Midbrain (tissue), 1 donor: ENCODE results near the gene TAS2R46.
"Not testable (repeated sequence)": the region's sequence is repeated elsewhere in the genome, so short reads cannot be mapped to it uniquely, and the experiment has no call there.

Experiments used
- DNase-seq: peaks from one replicate; lab custom pipeline; 2025; lab: John Stamatoyannopoulos, UW

Gene TAS2R46

GRCh38 chr12:11062194-11062593 lies at the start of gene TAS2R46:
Gene TAS2R46 (minus strand): TSS chr12:11062294. CDS start chr12:11062294, 0 bp downstream.
- not testable (repeated sequence) for DNase-seq

GRCh38 chr12:11111213-11111612 lies 49.1 kb upstream of the TAS2R46 start:
- not testable (repeated sequence) for DNase-seq

GRCh38 chr12:11108862-11109261 lies 46.8 kb upstream of the TAS2R46 start:
- DNase-seq = no peak

GRCh38 chr12:11107719-11108118 lies 45.6 kb upstream of the TAS2R46 start:
- DNase-seq = no peak

GRCh38 chr12:11106288-11106687 lies 44.2 kb upstream of the TAS2R46 start:
- DNase-seq = no peak

GRCh38 chr12:11105546-11105945 lies 43.5 kb upstream of the TAS2R46 start:
- DNase-seq = no peak

- not testable (repeated sequence) for DNase-seq
These were observed 32.8 kb upstream of the TAS2R46 start for GRCh38 chr12:11094910-11095309.

GRCh38 chr12:11092128-11092527 lies 30.0 kb upstream of the TAS2R46 start, which contains the start of gene TAS2R43:
Gene TAS2R43 (minus strand): TSS chr12:11092313. CDS start chr12:11092229, 84 bp downstream.
- no peak for DNase-seq

GRCh38 chr12:11089246-11089645 lies 27.2 kb upstream of the TAS2R46 start:
- DNase-seq = no peak

- DNase-seq = no peak
These were observed 23.3 kb upstream of the TAS2R46 start for GRCh38 chr12:11085419-11085818.

- no peak for DNase-seq
These were observed 19.9 kb upstream of the TAS2R46 start for GRCh38 chr12:11081987-11082386.

- no peak for DNase-seq
These were observed 16.2 kb upstream of the TAS2R46 start for GRCh38 chr12:11078246-11078645.

- DNase-seq = no peak
These were observed 13.5 kb upstream of the TAS2R46 start for GRCh38 chr12:11075642-11076041.

GRCh38 chr12:11071414-11071813 lies 9.3 kb upstream of the TAS2R46 start:
- no peak for DNase-seq

GRCh38 chr12:11070999-11071398 lies 8.9 kb upstream of the TAS2R46 start:
- no peak for DNase-seq

GRCh38 chr12:11069854-11070365 lies 7.8 kb upstream of the TAS2R46 start:
- no peak for DNase-seq

GRCh38 chr12:11067514-11067913 lies 5.4 kb upstream of the TAS2R46 start:
- DNase-seq = peak; percentile 18

GRCh38 chr12:11059784-11060183 lies 2.3 kb downstream of the TAS2R46 start:
- no peak for DNase-seq

GRCh38 chr12:11059041-11059440 lies 3.1 kb downstream of the TAS2R46 start:
- no peak for DNase-seq

GRCh38 chr12:11055306-11055705 lies 6.8 kb downstream of the TAS2R46 start:
- DNase-seq = no peak

- DNase-seq = not testable (repeated sequence)
These were observed 12.1 kb downstream of the TAS2R46 start for GRCh38 chr12:11049806-11050531.

GRCh38 chr12:11041366-11041765 lies 20.7 kb downstream of the TAS2R46 start:
- not testable (repeated sequence) for DNase-seq

GRCh38 chr12:11040162-11040561 lies 21.9 kb downstream of the TAS2R46 start:
- no peak for DNase-seq

- DNase-seq = no peak
These were observed 22.9 kb downstream of the TAS2R46 start for GRCh38 chr12:11039171-11039570.
